ENCODE data around the gene NAXE.
"Not testable (repeated sequence)": the region's sequence is repeated elsewhere in the genome, so short reads cannot be mapped to it uniquely, and the experiment has no call there.

DNA sequence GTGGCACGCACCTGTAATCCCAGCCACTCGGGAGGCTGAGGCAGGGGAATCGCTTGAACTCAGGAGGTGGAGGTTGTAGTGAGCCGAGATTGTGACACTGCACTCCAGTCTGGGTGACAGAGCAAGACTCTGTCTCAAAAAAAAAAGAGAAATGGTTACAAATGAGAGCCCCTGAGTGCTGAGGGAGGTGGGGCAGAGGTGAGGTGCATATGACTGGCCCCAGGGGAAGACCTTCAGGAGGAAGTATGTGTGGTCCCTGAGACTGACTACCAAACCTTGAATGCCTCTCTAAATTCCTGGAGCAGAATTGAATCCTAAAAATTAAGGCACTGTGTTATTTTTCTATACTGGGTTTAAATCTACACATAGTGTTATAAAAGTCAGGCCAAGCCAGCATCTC lies 15.8 kb downstream of the NAXE start:
- not testable (repeated sequence) for TF ChIP-seq POLR2A (IDR thresholded peaks at IDR 0.05; ENCODE audit: low read length); GATA1 (IDR thresholded peaks at IDR 0.05; ENCODE audit: low read depth, low read length)

Measured in erythroblast (primary cell).